Tibial artery (tissue), 4 donors: ENCODE results near the gene TBC1D1.

Experiments used
- DNase-seq, 2 donors: peaks; one replicate each; pipeline ENCODE4 v3.0.0-alpha.2; 2019
- H3K27ac ChIP-seq, 2 donors: fragments of 200-600 bp; sonication (generic) in 1 of 2; 1 replicate in 1 of 2; 2 replicates in 1 of 2; pipeline ENCODE4 v1.5.1; 2018 to 2019; ENCODE audit warnings: mild to moderate bottlenecking in 1 of 2
- H3K27me3 ChIP-seq, 2 donors: fragments of 200-600 bp; sonication (generic) in 1 of 2; one replicate each; pipeline versions ENCODE4 v1.5.1 to v1.6.0; 2016 to 2019
- H3K36me3 ChIP-seq, 3 donors: fragments of 200-600 bp; sonication (generic) in 2 of 3; one replicate each; pipeline ENCODE4 v1.5.1; 2016 to 2019; ENCODE audit warnings: mild to moderate bottlenecking in 2 of 3
- H3K4me1 ChIP-seq, 4 donors: fragments of 200-600 bp; sonication (generic) in 2 of 4; 1 replicate in 3 of 4; 2 replicates in 1 of 4; pipeline ENCODE4 v1.5.1; 2016 to 2019
- H3K4me3 ChIP-seq, 2 donors: fragments of 200-600 bp; sonication (generic) in 1 of 2; 1 replicate in 1 of 2; 2 replicates in 1 of 2; pipeline ENCODE4 v1.5.1; 2018 to 2019; ENCODE audit warnings: mild to moderate bottlenecking in 2 of 2
- H3K9me3 ChIP-seq, 3 donors: fragments of 200-600 bp; sonication (generic) in 1 of 3; one replicate each; pipeline ENCODE4 v1.5.1; 2016 to 2019
- intact Hi-C: fragments of 100-400 bp; cut with DNase I; formaldehyde crosslinking; loops from one replicate; pipeline ENCODE4 v1.15.0; 2023; ENCODE audit warnings: low total_unique reads
- TF ChIP-seq, protein P1 (sequence below), 2 experiments: fragments of 200-600 bp in 1 of 2; fragments of 450-650 bp in 1 of 2; IDR thresholded peaks; one replicate each; pipeline ENCODE4 v1.5.1; 2017 to 2019; ENCODE audit warnings: antibody characterized with exemption in 2 of 2, mild to moderate bottlenecking in 1 of 2, moderate library complexity in 1 of 2

The TBC1D1 gene

DNA sequence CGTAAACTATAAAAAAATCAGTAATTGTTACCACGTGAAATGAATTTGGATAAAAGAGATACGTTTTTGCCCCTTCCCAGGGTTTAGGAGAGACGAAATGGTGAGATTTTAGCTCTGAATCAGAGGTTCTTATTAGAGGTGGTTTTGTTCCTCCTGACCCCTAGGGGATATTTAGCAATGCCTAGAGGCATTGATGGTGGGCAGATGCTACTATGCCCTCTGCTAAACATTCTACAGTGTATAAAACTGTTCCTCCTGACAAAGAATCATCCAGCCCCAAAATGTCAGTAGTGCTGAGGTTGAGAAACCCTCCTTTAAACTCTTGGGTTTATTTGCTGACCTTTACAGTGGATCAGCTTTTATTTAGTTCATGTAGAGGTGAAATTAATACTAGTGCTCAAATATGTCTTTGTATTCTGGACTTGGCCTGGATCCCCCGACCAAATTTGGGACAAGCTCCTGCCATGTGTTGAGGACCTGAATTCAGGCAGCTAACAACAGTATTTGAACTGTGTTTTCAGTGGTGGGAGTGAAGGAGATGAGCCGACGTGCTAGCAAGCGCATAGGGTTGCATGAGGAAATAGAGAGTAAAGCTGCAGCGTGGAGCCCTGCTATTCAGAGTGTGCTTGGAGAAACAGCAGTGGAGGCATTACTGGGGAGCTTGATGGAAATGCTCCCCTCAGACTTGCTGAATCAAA, 195.4 kb downstream of the TBC1D1 start:
- Histone ChIP-seq H3K9me3 (no peaks in the 10 kb centered on the region), H3K4me3 (no peak overlapping the region), H3K27ac (no peak overlapping the region), H3K4me1 (peaks cover 0 to 51% (median 32%) of the 10 kb centered on the region in 4 donors), H3K36me3 (peaks cover 14 to 25% (median 16%) of the 10 kb centered on the region in 3 donors), H3K27me3 (no peaks in the 10 kb centered on the region)
- intact Hi-C loops, result no loop called here
- no peak for DNase-seq
- TF ChIP-seq, protein P1, sequence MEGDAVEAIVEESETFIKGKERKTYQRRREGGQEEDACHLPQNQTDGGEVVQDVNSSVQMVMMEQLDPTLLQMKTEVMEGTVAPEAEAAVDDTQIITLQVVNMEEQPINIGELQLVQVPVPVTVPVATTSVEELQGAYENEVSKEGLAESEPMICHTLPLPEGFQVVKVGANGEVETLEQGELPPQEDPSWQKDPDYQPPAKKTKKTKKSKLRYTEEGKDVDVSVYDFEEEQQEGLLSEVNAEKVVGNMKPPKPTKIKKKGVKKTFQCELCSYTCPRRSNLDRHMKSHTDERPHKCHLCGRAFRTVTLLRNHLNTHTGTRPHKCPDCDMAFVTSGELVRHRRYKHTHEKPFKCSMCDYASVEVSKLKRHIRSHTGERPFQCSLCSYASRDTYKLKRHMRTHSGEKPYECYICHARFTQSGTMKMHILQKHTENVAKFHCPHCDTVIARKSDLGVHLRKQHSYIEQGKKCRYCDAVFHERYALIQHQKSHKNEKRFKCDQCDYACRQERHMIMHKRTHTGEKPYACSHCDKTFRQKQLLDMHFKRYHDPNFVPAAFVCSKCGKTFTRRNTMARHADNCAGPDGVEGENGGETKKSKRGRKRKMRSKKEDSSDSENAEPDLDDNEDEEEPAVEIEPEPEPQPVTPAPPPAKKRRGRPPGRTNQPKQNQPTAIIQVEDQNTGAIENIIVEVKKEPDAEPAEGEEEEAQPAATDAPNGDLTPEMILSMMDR (IDR thresholded peaks at IDR 0.05), result no peak

GRCh38 chr4:38086849-38087226, 196.0 kb downstream of the TBC1D1 start:
- no peak for DNase-seq
- TF ChIP-seq, protein P1 (IDR thresholded peaks at IDR 0.05), result no peak
- H3K9me3 ChIP-seq, result no peaks in the 10 kb centered on the region
- H3K27ac ChIP-seq, result no peak overlapping the region
- H3K27me3 ChIP-seq, result no peaks in the 10 kb centered on the region
- peaks cover 0 to 46% (median 30%) of the 10 kb centered on the region in 4 donors for H3K4me1 ChIP-seq
- no peak overlapping the region for H3K4me3 ChIP-seq
- peaks cover 14 to 26% (median 20%) of the 10 kb centered on the region in 3 donors for H3K36me3 ChIP-seq
- intact Hi-C loops, result no loop called here

- Histone ChIP-seq H3K36me3 (peaks cover 14 to 32% (median 20%) of the 10 kb centered on the region in 3 donors), H3K27ac (no peak overlapping the region), H3K4me1 (peaks cover 0 to 31% (median 17%) of the 10 kb centered on the region in 4 donors), H3K4me3 (no peak overlapping the region), H3K27me3 (no peaks in the 10 kb centered on the region), H3K9me3 (no peaks in the 10 kb centered on the region)
- DNase-seq, result no peak
- intact Hi-C loops, result no loop called here
- TF ChIP-seq, protein P1 (IDR thresholded peaks at IDR 0.05), result no peak
These were observed 197.4 kb downstream of the TBC1D1 start for GRCh38 chr4:38088321-38088720.

GRCh38 chr4:38089961-38090360, 199.1 kb downstream of the TBC1D1 start:
- H3K4me3 ChIP-seq, result no peak overlapping the region
- DNase-seq, result no peak
- no peaks in the 10 kb centered on the region for H3K27me3 ChIP-seq
- H3K9me3 ChIP-seq, result no peaks in the 10 kb centered on the region
- H3K4me1 ChIP-seq, result peaks cover 0 to 15% (median 10%) of the 10 kb centered on the region in 4 donors
- TF ChIP-seq, protein P1 (IDR thresholded peaks at IDR 0.05), result no peak
- H3K36me3 ChIP-seq, result peaks cover 14 to 32% (median 20%) of the 10 kb centered on the region in 3 donors
- no peak overlapping the region for H3K27ac ChIP-seq
- intact Hi-C loops, result no loop called here

GRCh38 chr4:38090455-38091246, 199.8 kb downstream of the TBC1D1 start:
- DNase-seq, result no peak
- Histone ChIP-seq H3K9me3 (no peaks in the 10 kb centered on the region), H3K36me3 (peaks cover 15 to 33% (median 25%) of the 10 kb centered on the region in 3 donors), H3K27ac (no peak overlapping the region), H3K27me3 (no peaks in the 10 kb centered on the region), H3K4me1 (peaks cover 0 to 8% (median 3%) of the 10 kb centered on the region in 4 donors), H3K4me3 (no peak overlapping the region)
- TF ChIP-seq, protein P1 (IDR thresholded peaks at IDR 0.05), result no peak
- intact Hi-C loops, result no loop called here
